Thymus (tissue), 11 donors: Measurements from ENCODE around the gene INTS13. TPM values are rescaled to one million over a fixed set of nuclear protein-coding genes. Genes with fewer than 3 reads are reported as not detected.
"Not testable (repeated sequence)": the region's sequence is repeated elsewhere in the genome, so short reads cannot be mapped to it uniquely, and the experiment has no call there.

ENCODE experiments used
- DNase-seq, 9 donors: peaks; one replicate each; pipeline ENCODE4 v3.0.0-alpha.2; 2013; ENCODE audit warnings: low spot score in 9 of 9, low read depth in 6 of 9, missing footprints in 1 of 9
- H3K27ac ChIP-seq, 2 donors: one replicate each; pipeline ENCODE4 v1.5.1; 2013; ENCODE audit warnings: control low read depth in 1 of 2, low read depth in 1 of 2, low read length in 1 of 2, mild to moderate bottlenecking in 1 of 2, moderate library complexity in 1 of 2
- H3K27me3 ChIP-seq, 2 donors: one replicate each; pipeline ENCODE4 v1.5.1; 2013; ENCODE audit warnings: low read length in 1 of 2; ENCODE audit not compliant: control insufficient read depth in 2 of 2, insufficient read depth in 1 of 2
- H3K36me3 ChIP-seq, 2 donors: one replicate each; pipeline ENCODE4 v1.5.1; 2013; ENCODE audit warnings: low read length in 1 of 2, mild to moderate bottlenecking in 1 of 2, moderate library complexity in 1 of 2; ENCODE audit not compliant: control insufficient read depth in 2 of 2, insufficient read depth in 2 of 2
- H3K4me1 ChIP-seq, 2 donors: one replicate each; pipeline ENCODE4 v1.5.1; 2013; ENCODE audit warnings: low read length in 2 of 2; ENCODE audit not compliant: control insufficient read depth in 2 of 2, insufficient read depth in 2 of 2
- H3K4me3 ChIP-seq, 2 donors: one replicate each; pipeline ENCODE4 v1.5.1; 2013; ENCODE audit warnings: low read length in 2 of 2, control low read depth in 1 of 2, mild to moderate bottlenecking in 1 of 2
- H3K9me3 ChIP-seq, 2 donors: one replicate each; pipeline ENCODE4 v1.5.1; 2013; ENCODE audit warnings: low read length in 1 of 2, mild to moderate bottlenecking in 1 of 2; ENCODE audit not compliant: control insufficient read depth in 2 of 2, insufficient read depth in 1 of 2
- WGBS: extraction: QIAGEN DNeasy Blood & Tissue Kit; methylation state at CpG from one replicate; pipeline ENCODE4 v1.1.7; 2013; 5-methylcytosine and 5-hydroxymethylcytosine counted together
- polyA plus RNA-seq: library from polyadenylated mRNA; stranded (reverse); fragments of 200-250 nt; gene quantifications from one replicate; pipeline ENCODE4 v1.2.3, GENCODE V29; 2013
- total RNA-seq: library from RNA; stranded (reverse); fragments of 120-200 nt; gene quantifications from one replicate; pipeline ENCODE4 v1.2.4, GENCODE V29; 2013
- donor health status: healthy.

Gene INTS13
- total and polyA plus RNA-seq, 2 donors: 38.8 to 40.5 TPM

GRCh38 chr12:26963413-26963812 is 25.6 kb upstream of the INTS13 start:
- Histone ChIP-seq H3K4me3 (no peak overlapping the region), H3K36me3 (peaks cover 12 to 54% of the 10 kb centered on the region in 2 donors), H3K4me1 (no peaks in the 10 kb centered on the region), H3K27ac (no peak overlapping the region), H3K9me3 (no peaks in the 10 kb centered on the region), H3K27me3 (no peaks in the 10 kb centered on the region)
- DNase-seq: no peak
- WGBS: 97% methylated on average over 1 of the region's 1 CpG

- H3K36me3 ChIP-seq: peaks cover 13 to 59% of the 10 kb centered on the region in 2 donors
- H3K9me3 ChIP-seq: no peaks in the 10 kb centered on the region
- no peak overlapping the region for H3K27ac ChIP-seq
- no peaks in the 10 kb centered on the region for H3K4me1 ChIP-seq
- H3K27me3 ChIP-seq: no peaks in the 10 kb centered on the region
- WGBS: 100% methylated on average over 1 of the region's 1 CpG
- H3K4me3 ChIP-seq: no peak overlapping the region
- no peak for DNase-seq
These were observed 24.0 kb upstream of the INTS13 start for GRCh38 chr12:26961803-26962202.

GRCh38 chr12:26961391-26961790 is 23.6 kb upstream of the INTS13 start:
- H3K4me3 ChIP-seq, H3K4me1 ChIP-seq, DNase-seq, H3K9me3 ChIP-seq, H3K27ac ChIP-seq, H3K27me3 ChIP-seq: not testable (repeated sequence)
- 95% methylated on average over 7 of the region's 7 CpGs for WGBS
- H3K36me3 ChIP-seq: peaks cover 15 to 60% of the 10 kb centered on the region in 2 donors

- 57% methylated on average over 4 of the region's 4 CpGs for WGBS
- Histone ChIP-seq H3K9me3 (peaks cover 0 to 3% of the 10 kb centered on the region in 2 donors), H3K36me3 (peaks cover 17 to 29% of the 10 kb centered on the region in 2 donors), H3K27me3 (no peaks in the 10 kb centered on the region), H3K4me3 (no peak overlapping the region), H3K27ac (no peak overlapping the region), H3K4me1 (no peaks in the 10 kb centered on the region)
- DNase-seq: no peak
These were observed 16.2 kb upstream of the INTS13 start for GRCh38 chr12:26954027-26954426.

- H3K9me3 ChIP-seq: peaks cover 0 to 7% of the 10 kb centered on the region in 2 donors
- no peaks in the 10 kb centered on the region for H3K4me1 ChIP-seq
- WGBS: 42% methylated on average over 1 of the region's 1 CpG
- H3K27me3 ChIP-seq: no peaks in the 10 kb centered on the region
- no peak overlapping the region for H3K4me3 ChIP-seq
- peaks cover 19 to 31% of the 10 kb centered on the region in 2 donors for H3K36me3 ChIP-seq
- DNase-seq: no peak
- no peak overlapping the region for H3K27ac ChIP-seq
These were observed 15.7 kb upstream of the INTS13 start for GRCh38 chr12:26953447-26953846.

- Histone ChIP-seq H3K27me3 (no peaks in the 10 kb centered on the region), H3K36me3 (peaks cover 3 to 4% of the 10 kb centered on the region in 2 donors), H3K4me1 (peaks cover 0 to 3% of the 10 kb centered on the region in 2 donors), H3K4me3 (no peak overlapping the region), H3K9me3 (peaks cover 0 to 13% of the 10 kb centered on the region in 2 donors), H3K27ac (no peak overlapping the region)
- 98% methylated on average over 1 of the region's 1 CpG for WGBS
- DNase-seq: no peak
These were observed 10.5 kb upstream of the INTS13 start for GRCh38 chr12:26948309-26948708.

- Histone ChIP-seq H3K36me3 (no peaks in the 10 kb centered on the region), H3K4me3 (peak overlapping the region; percentile 21 to 40), H3K27ac (peak overlapping the region in 1 of 2 donors; percentile 67), H3K9me3 (peaks cover 0 to under 1% of the 10 kb centered on the region in 2 donors), H3K4me1 (peaks cover 13 to 15% of the 10 kb centered on the region in 2 donors), H3K27me3 (no peaks in the 10 kb centered on the region)
- peak in 2 of 9 donors; percentile 22 to 52 for DNase-seq
- 4% methylated on average over 1 of the region's 1 CpG for WGBS
These were observed 3.4 kb upstream of the INTS13 start for GRCh38 chr12:26941215-26941594.

- Histone ChIP-seq H3K4me3 (peak overlapping the region; percentile 21 to 40), H3K4me1 (peaks cover 15 to 19% of the 10 kb centered on the region in 2 donors), H3K9me3 (no peaks in the 10 kb centered on the region), H3K27ac (peak overlapping the region; percentile 52 to 67), H3K27me3 (no peaks in the 10 kb centered on the region), H3K36me3 (no peaks in the 10 kb centered on the region)
- WGBS: 15% methylated on average over 3 of the region's 3 CpGs
- peak in 4 of 9 donors; percentile 33 to 72 (median 36) for DNase-seq
These were observed 2.9 kb upstream of the INTS13 start for GRCh38 chr12:26940516-26941214.

GRCh38 chr12:26939953-26940352 is 2.2 kb upstream of the INTS13 start:
- Histone ChIP-seq H3K9me3 (no peaks in the 10 kb centered on the region), H3K4me3 (peak overlapping the region; percentile 65 to 95), H3K27ac (peak overlapping the region in 1 of 2 donors; percentile 94), H3K4me1 (peaks cover 16 to 22% of the 10 kb centered on the region in 2 donors), H3K36me3 (peaks cover 0 to under 1% of the 10 kb centered on the region in 2 donors), H3K27me3 (no peaks in the 10 kb centered on the region)
- WGBS: 5% methylated on average over 1 of the region's 1 CpG
- DNase-seq: peak in 2 of 9 donors; percentile 41 to 46
